ENCODE measurements around the gene DACH1.

DNA sequence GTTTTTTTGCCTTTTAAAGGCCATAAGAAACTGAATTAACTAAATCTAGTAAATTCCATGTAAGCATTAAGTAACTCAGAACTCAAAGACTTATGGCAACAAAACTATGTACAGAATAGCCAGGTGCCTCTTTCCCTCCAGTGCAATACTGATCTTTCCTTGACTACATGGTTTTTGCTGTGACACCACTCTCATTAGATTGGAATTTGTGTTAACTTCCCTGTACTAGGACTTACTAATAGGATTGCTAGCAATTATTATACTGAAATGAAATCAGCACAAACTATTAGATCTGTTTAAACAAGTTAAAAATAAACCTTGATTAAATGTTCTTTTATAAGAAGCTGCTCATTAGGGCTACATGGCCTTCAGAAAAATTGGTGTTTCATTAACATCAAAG lies 96.3 kb downstream of the DACH1 start:
- no peak for TF ChIP-seq POLR2AphosphoS5 (IDR thresholded peaks at IDR 0.05; ENCODE audit: borderline replicate concordance, low read depth, low read length)
- no peak for TF ChIP-seq EZH2 (IDR thresholded peaks at IDR 0.05)
